GM18858 (cell line): Measurements from ENCODE around the gene PLXNB1.

Experiments used
- ATAC-seq: cut with Tn5 transposase; IDR thresholded peaks from one replicate; pipeline ENCODE4 v1.9.1; 2021; ENCODE audit not compliant: unreplicated experiment

Gene PLXNB1

DNA sequence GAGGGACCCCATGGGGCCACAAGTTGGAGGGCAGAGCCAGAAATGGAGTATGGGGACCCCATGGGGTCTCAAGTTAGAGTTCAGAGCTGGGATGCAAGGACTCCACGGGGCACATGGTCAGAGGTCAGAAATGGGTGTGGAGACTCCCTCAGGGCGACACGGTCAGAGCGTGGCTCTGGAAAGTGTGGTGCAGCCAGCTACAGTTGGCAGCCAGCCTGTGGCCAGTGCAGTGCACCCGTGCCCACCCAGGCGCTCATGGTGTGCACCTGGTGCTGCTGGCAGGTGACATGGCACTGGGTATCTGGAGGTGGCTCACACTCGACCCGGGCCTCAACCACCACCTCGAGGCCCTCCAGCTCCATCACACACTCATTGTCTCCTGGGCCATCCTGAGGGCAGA lies 11.2 kb downstream of the PLXNB1 start:
- ATAC-seq, result no peak

DNA sequence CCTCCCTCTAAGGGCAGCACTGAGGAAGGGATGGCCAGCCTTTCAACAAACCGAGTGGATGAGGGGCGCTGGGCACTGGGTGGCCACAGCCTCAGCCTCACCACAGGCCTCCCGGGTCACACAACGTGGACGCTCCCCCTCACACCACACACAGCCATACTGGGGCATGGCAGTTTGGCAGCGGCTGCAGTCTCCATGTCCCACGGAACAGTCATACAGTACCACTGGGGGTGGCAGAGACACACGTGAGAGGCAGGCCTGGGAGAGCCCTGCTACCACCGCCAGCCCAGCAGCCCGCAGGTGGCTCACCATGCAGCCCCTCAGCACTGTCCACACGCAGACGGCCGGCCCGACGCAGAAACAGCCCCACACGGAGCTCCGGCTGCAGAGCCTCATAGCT lies 11.7 kb downstream of the PLXNB1 start:
- no peak for ATAC-seq

DNA sequence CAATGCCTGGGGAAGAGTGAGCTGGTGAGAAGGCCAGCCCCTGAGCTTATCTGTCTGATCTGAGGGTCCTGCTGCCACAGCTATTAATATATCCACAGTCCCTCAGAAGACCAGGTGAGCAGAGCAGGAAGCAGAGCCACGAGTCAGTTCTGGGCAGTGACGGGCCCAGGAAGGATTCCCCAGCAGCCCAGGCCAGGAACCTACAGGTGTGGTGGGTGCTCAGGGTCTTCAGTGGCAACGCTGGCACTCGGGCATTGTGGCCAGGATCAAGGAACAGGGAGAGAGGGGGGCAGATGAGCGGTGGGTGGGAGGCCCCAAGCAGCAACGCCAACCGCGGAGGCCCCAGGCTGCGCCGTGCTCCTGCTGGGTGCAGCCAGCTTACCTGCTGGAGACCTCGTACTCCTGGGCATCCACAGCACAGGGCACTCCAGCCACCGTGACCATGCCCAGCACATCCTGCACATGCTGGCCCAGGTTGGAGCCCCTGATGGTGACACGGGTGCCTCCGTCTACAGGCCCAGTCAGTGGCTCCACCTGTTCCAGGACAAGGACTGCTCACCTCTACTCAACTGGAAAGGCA lies 12.3 kb downstream of the PLXNB1 start:
- ATAC-seq, result no peak

DNA sequence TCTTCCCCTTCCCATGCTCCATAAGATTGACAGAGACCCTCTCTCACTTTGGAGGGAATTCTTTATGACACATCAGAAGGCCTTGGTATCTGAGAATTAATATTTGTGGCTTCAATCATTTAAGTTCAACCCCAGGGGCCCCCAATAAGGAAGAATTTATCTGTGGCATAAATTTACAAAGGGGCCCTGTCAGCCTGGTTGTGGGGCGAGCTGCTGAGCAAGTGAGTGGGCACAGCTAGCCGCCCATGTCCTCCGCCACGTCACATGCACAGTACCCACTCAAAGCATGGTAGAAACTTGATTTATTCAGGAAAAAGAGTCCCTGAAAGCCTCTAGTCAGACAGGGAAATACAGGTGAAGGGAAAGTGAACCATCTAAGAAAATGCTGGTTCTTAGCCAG lies 13.3 kb downstream of the PLXNB1 start:
- no peak for ATAC-seq

DNA sequence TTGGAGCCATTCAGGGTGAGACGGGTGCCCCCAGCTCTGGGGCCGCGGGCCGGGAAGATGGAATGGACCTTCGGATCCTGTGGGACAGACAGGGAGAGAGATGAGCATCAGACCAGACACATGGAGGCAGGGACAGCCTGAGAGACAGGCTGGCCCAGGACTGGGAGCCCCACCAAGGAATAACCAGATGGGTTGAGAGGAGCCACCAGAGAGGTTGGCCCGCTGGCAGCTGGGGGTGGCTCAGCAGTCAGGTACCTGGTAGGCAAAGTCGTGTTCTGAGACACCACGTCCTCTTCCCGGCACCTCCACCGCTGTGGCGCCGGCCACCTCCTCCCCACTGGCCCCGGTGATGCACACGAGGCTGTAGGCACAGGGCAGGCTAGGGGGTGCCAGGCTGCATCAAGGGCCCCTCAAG lies 13.8 kb downstream of the PLXNB1 start:
- ATAC-seq, result no peak

DNA sequence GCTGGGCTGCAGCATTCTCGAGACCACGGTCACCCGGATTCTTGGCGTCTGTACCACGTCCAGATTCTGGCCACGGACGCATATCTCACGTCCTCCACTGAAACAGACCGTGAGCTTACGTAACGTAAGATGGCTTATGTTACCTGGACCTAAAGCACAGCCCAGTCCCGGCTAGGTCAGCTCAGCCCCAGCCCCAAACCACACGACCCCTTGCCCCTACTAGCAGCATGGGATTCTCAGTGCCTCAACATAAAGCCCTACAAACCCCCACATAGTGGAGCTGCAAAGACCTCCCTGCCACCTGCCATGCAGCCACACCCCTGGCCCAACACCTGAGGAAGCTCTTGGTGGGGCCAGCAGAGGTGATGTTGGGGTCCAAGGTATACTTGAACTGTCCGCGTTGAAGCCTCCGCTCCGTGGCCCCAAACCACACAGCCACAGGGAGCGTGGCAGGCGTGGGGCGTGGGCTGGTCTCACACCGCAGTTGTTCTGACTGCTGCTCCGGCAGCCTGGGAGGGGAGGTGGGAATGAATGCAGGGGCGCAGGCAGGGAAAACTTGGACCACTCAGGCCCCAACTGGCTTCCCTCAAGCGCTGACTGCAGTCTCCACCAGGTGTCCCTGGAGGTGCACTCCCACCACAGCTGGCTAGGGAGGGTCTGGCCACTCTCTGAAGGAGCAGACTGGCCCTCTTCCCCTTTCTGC lies 14.5 kb downstream of the PLXNB1 start:
- no peak for ATAC-seq

DNA sequence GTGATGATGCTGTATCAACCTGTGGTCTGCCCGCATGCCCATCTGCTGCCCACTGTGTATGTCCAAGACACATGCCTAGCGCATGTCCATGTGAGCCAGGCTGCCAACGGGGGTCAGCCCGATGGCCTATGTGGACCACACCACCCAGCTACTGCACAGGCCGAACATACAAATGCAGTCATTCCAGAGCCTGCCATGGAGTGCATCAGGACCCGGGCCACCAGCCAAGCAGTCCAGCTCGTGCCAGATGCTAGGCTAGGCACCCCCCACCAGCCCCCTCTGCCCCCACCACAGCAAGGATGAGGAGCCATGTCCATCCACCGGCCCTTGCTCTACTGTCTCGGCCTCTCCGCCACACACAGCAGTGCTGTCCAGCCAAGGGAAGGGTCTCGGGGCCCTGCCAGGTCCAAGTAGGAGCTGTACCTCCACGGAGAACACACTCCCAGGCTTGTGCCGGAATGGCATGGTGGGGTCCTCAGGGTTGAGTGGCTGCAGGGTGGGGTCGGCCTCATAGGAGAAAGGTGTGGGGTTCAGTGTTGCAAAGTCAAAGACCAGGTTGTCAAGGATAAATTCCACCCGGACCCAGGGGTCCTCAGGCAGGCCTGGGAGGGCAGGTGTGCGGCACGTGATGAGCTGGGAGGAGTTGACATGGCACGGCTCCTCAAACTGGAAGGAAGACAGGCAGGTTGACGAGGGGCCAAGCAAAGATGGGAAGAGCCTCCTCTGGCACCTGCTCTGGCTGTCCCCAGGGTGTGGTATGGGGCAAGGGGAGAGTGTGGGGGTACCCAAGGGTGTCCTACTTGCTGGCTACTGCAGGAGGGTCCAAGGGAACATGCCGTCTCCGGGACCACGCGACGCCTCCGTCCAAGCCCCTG lies 15.3 kb downstream of the PLXNB1 start:
- no peak for ATAC-seq

DNA sequence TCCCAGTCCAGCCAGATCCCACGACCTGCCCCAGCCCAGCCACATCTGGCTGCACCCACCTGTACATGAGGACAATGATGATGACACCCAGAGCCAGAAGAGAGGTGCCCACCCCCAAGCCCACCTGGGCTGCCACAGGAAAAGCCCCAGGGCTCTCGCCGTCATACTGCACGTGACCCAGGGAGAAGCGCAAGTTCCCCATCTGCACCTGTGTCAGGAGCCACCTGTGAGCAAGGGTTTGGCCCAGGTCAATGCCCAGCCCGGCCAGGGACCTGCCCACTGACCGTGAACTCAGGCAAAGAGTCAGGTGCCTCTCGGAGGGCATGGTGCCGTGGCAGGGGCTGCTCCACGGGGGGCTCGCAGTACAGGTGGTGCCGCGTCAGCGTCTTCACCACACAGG lies 16.3 kb downstream of the PLXNB1 start:
- no peak for ATAC-seq

DNA sequence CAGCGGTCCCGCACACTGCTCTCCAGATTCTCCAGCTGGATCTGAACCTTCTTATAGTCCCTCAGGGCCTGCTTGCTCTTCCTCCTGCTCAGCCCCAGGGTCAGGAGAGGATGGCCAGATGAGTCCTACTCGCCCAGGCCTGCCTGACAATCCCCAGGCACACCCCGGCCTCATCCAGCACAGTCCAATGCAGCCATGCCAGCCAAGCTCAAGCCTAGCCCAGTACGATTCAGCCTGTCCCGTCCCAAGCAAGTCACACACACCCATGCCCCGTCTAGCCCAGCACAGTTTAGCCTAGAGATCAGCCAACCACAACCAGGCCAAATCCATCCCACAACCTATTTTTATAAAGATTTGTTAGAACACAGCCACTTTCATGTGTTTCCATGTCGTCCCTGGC lies 16.8 kb downstream of the PLXNB1 start:
- ATAC-seq, result no peak

DNA sequence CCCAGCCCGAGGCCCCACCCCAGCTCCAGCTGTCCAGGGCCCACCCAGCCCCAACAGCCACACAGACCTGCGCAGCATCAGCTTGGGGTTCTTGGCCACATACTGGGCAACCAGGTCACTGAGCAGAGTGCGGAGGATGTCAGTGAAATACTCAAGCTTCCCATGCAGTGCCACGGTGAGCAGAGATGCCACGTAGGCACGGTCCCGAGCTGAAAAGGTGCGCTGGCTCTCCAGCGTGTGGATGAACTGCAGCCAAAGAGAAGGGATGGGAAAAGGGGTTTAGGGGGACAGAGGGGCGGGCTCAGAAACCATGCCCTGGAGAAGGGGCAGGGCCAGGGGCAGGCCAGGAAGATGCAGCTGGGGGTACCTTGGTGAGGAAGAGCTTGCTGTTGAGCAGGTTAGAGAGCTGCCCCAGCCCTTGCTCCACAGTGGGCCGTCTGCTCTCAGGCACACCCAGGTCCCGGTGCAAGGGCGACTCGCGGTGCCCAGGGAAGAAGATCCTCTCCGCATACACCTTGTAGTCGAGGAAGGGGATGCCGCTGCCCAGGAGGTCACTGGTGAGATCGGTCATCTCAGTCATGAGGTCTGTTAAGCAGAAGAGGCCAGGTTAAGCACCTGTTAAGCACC lies 17.4 kb downstream of the PLXNB1 start:
- no peak for ATAC-seq

DNA sequence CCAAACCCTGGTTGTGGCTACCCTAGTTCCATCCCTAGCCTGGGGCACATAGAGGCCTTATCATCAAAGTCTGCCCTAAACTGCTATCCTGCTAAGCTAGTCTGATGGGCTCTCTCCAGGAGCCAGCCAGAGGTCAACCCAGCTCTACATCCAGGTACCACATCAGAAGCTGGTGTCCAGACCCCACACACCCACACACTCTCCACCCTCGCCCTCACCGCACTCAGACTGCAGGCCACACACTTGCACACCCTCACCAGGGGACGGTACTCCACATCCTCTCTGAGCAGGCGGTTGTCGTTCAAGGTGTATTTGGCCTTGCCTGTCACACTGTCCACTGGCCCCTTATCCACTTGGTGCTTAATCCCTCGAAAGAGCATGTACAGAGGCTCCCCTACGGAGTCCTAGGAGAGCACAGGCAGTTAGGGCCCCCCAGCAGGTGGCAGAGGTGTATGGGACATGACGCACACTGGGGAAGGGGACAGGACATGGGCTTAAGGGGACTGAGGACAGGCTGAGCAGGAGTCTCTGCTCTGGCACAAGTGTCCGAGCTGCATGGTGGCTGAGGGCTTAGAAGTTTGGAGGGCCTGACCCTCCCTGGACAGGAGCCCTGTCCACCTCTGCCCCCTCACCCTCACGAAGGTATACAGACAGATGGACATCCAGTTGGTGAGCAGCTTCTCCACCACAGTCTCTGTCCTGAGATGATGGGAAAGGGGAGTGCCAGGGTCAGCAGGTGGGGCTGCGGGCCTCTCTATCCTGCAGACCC lies 18.1 kb downstream of the PLXNB1 start:
- ATAC-seq, result no peak

DNA sequence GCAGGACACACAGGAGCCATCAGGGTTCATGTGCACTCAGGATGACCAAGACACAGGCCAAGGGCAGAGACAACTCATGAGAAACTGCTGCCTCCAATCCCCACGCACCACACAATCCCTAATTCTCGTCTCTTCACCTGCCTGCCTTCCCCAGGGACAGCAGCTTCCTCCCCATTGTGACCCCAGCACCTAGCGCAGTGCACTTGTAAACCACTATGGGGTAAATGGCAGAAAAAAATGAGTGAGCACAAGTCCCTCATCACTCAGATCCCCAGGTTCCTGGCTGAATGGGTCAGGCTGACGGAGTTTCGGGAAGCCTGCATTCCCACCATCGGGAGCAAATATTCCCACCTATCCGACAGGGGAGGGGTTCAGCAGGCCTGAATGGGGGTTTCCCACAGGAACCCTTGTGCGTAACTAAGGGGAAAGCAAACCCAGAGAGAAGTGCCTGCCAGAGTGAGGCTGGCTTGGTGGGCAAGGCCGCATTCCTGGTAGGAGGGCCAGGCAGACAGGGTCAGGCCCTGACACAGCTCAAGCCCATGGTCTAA lies 18.8 kb downstream of the PLXNB1 start:
- no peak for ATAC-seq

DNA sequence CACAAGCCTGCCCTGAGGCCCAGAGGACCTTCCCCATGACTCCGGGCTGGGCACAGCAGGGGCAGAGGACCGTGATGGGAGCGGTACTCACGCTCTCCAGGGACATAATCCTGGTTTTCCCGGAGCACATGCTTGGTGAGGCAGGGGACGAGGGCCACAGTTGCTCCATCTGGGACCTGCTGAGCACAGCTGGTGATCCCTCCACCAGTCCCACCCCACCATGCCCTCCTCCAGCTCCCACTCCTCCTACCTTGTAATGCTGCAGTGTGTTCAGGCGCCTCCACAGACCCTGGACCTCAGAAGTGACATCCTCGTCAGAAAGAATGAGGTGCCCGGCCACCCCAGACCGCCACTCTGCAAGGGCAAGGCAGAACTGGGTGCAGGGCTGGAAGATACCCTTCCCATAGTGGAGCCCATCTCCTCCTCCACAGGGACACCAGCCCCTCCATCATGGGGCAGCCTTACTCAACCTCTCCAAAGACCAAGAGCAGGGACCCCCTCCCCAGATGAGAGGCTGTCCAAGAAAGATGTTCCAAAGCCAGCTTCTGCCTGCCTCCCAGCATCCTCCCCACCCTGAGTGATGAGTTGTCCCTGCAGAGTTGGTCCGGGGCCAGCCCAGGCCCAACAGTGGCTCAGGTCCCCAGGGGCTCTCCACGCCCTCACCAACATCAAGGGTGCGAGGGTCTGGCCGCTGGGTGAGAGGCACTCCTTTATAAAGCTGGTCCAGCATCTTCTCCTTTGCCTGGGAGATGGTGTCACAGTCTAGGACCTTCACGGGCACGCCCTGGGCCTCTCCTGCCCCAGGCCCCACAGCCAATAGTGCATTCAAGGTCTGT lies 19.5 kb downstream of the PLXNB1 start:
- ATAC-seq, result no peak

DNA sequence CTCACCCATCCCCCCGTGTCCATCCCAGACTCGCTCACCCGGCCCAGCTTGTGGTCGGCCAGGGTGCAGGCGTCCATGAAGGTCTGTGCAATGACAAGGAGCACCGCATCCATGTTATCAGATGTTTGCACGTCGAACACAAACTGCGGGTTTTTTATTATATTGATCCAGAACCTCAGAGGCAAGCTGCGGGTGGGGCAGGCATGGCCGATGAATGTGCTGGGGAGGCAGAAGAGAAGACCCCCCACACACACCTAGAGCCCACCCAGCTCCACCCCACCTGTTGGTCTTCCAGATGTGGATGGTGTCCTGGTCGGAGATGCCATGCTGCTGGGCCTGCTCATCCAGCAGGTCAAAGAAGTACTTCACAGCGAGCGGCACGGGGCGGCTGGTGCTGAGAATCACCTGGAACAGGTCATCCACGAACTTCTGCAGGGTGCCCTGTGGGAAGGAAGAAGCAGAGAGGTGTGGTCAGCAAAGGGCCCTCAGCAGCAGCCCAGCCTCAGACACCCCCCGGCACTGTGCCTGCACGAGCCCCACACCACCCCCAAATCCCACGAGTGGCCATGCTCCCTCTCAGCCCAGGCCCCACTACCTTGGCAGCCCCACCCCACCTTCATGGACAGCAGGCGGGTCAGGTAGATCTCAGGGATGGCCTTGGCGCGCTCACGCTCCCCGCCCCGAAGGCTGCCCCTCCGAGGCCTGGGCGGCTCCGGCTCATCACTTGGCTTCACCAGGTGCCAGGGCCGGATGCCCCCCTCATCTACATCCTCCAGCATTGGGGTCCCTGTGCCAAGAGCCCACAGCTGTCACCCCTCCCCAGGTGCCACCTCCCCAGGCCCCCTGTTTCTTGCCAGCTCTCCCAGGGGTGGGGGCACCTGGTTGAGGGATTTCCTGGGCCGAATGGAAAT lies 20.3 kb downstream of the PLXNB1 start:
- ATAC-seq, result no peak

DNA sequence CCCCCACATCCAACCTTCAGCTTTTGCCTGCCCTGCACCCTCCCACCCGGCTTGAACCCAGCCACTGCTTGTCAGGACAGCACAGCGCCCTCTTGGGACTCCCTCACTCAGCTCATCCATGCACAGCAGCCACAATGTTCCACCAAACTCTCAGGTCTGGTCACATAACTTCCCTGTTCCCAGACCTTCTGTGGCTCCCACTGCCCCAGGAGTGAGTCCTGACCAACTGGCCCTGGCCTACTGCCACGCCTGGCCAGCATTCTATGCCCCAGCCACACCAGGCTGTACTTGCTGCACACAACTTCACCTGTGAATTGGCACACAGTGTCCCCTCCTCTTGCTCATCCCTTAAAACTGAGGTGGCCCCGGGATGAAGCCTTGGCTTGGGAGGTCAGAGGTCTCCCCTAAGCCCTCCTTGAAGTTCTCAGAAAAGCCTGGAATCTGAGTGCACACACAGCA lies 21.0 kb downstream of the PLXNB1 start:
- no peak for ATAC-seq

DNA sequence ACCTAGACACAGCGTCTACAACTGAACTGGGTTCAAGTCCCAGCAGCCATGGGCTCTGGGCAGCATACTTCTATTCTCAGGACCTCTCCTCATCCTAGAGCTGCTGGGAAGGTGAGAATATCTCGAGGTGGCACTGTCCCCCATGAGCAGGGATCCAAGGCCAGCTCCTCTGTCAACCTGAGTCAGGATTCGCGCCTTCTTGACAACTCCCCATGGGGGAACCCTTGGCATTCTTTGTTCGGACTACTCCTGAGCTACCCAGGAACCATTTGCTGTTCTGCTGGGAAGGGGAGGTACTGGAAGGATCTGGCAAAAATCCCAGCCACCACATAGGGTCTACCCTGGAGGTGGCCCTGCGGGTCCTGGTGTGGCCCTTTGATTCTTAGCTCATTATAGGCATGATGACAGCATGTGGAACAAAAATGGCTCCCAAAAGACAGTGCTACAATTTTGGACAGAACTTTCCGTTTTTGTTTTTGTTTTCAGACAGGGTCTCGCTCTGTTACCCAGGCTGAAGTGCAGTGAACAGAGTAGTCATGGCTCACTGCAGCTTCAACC lies 22.3 kb downstream of the PLXNB1 start:
- no peak for ATAC-seq

DNA sequence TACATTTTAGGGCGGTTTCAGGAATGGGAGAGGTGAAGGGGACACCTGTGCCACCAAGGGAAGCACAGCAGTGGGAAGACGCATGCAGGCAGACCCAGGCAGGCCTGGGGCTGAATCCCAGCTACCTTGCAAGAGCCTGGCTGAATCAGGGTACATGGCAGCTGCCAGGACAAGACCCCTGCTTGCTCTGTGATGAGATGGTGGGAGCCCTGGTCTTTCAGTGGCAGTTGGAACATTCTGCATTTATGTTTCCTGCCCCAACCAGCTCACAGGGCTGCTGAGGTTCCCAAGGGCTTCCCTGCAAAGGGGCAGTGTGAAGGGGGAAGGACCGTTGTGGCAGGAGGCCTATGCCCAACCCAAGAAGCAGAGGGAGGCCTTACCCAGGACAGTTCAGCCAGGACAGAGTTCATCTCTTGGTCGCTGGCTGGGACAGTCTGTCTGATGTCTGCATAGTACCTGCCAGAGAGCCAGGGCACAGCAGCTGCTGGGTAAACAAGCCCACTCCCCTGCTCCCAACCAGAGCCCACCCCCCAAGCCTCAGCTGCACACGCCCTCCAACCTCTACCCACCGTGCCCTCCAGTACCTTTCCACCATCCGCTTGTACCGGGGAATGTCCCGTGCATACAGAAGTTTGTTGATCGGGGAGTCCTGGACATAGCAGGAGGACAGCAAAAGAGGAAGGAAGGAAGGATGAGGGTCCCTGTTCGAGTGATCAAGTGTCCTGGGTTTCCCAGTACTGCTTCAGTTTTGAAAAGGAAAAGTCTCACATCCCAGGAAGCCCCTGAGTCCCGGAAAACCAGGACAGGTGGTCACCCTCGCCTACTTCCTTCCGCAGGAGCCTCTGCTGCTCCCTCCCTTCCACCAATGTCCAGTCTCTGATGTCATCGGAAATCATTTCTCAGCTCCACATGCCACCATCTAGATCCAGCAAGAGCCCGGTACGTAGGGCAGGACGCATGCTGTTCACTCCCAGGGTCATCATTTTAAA lies 23.1 kb downstream of the PLXNB1 start:
- no peak for ATAC-seq
